GM18873 (cell line): Measurements from ENCODE around the gene SMAD2.
"Not testable (repeated sequence)": the region's sequence is repeated elsewhere in the genome, so short reads cannot be mapped to it uniquely, and the experiment has no call there.

Experiments used
- ATAC-seq: cut with Tn5 transposase; IDR thresholded peaks from one replicate; pipeline ENCODE4 v1.9.1; 2021; ENCODE audit warnings: mild to moderate bottlenecking, moderate library complexity, moderate number of reproducible peaks; ENCODE audit not compliant: unreplicated experiment, low FRiP score

SMAD2 gene

DNA sequence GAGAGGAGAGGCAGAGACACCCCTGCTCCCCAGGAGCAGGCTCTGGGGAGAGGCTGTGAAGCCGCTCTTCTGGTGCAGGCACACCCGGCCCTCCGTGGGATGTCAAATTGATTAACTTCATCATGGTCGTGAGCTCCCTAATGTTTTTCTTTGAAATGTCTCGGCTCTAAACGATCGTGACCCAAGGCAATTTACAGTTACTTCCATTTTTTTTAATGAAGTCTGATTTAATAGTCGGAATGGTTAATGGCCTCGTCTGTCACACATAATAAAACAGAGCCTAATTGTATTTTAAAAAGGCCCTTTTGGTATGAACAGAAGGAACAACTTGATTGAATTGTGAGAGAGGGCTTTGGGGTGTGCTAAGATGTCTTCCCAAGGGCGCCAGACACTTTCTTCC is 130.2 kb downstream of the SMAD2 start:
- no peak for ATAC-seq

DNA sequence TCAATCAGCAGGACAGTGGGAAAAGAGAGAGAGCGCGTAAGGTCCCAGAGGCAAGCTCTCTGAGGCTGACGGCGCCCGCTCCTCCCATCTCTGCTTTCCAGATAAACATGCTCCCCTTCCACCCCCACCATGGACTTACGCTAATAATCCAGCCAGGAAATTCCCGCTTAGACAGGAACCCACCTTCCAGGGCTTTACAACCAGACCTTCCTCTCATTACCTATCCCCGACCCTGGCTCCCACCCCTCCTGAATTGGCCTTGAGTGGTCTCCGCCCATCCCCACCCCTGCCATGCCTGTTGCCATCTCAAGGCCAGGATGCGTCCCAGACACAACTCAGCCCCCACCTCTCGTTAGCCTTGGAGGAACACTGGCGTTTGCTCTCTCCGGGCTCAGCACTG is 131.1 kb downstream of the SMAD2 start:
- ATAC-seq = no peak

DNA sequence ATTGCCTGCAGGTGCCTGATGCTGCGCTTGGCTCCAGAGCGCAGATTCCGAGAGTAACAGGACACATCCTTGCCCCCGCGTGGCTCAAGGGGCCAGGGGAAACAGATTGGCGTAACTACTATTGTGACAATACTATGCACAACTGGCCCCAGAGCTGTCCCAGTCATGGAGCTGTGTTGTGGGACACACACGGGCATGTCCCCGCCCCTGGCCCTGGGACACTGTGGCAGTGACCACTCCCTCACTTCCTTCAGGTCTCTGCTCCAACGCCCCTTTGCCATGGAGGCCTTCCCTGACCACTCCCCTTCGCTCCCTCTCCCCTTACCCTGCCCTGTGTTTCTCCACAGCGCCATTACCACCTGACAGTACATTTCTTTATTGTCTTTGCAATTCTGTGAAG is 132.1 kb downstream of the SMAD2 start:
- ATAC-seq = no peak

DNA sequence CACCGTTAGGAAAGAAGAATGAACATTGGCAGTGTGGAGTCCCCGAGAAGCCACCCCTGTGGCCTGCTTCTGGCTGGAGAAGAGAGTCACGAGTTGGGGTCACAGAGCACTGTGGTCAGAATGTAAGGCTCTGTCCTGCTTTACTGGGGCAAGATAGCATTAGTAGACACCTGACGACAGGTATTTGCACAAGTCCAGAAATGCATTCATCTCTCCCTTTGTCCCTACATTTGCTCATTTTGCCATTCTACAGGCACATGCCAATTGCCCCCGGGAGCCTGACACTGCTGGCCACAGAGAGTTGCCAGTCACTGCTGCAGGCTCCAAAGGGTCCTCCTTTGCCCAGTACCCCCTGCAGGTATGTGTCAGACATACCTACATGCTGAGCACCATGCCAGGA is 133.3 kb downstream of the SMAD2 start:
- no peak for ATAC-seq

DNA sequence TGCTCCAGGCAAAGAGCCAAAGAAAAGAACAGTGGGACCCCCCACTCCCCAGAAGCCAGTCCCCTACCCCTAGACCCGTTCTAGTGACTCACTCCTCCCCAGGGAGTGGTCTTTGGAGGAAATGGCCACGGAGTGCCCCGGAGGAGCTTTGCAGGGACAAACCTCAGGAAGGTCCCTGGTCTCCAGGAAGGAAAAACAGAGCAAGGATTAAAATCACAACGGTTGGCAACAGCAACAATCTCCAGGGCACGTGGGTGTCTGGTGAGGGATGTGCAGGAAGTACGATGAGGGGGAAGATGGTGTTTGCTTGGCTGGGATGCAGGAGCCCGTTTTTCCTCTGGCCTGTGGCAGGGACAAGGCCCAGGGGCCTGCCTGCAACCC is 135.0 kb downstream of the SMAD2 start:
- ATAC-seq = no peak

DNA sequence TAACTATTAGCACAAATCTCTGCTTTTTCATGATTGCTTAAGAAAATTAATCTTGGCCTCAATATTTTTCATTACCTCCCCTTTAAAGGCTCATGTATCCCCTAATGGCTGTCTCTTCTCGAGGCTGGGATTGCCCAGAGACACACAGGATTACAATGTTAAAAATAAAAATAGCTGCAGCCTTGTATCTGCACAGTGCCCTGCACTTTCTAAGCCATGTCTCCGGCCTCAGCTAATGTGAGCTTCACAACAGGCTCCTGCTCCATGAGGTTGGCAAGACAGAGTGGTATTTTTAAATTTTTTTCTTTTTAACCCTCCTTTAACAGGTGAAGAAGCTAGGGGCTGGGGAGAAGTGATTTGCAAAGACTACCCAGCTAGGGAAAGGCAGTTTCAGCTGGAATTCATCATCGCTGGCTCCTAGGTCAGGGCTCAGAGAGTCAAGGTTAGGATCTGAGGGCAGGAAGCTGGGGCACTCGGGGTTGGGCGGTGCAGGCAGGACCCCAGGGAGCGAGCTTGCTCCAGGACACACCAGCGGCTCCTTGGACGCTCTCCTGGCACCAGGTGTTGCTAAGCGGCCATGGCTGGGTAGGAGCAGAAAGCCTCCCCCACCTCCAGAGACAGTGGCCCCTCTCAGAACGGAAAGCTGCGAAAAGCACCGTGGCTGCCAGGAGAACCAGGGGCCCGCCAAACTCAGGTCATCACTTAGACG is 135.6 kb downstream of the SMAD2 start:
- no peak for ATAC-seq

DNA sequence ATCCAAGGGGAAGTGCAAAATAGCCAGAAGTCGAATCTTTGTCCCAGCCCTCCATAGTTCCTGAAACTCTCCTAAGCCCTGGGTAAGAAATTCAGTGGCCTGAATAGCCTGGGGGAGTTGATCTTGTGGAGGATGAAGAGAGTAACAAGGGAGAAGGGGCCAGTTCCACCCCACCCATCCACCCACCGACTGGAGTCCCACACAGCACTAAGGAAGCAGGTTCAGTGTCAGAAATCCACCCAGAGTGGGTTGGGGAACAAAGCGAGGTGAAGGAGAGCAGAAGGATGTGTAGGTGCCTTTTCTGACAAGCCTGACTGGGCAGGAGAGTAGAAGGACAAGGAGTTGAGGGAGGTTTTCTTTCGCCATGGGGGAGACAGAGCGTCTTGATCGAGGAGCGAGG is 136.8 kb downstream of the SMAD2 start:
- no peak for ATAC-seq

DNA sequence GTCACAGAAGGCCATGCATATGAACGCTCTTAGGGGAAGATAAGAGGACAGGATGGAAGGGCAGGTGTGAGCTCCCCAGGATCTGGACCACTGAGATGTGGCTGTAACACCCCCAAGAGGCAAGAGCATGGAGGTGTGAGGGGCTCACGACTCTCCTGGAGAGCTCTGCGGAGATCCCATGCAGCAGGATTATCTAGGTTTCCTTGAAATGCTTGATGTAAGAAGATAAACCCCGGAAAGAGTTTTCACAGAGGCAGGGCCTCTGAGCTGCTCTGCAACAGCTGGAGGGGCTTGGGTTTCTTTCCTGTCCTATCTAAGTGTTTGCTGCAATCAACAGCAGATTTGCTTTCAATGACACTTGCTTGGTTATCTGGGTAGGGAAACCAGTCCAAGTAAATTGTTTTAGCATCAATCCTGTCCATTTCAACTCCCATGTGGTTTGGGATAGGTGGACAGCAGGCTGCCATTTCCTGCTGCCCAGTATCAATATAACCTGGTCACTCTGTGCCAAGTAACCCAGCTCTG is 138.9 kb downstream of the SMAD2 start:
- no peak for ATAC-seq

DNA sequence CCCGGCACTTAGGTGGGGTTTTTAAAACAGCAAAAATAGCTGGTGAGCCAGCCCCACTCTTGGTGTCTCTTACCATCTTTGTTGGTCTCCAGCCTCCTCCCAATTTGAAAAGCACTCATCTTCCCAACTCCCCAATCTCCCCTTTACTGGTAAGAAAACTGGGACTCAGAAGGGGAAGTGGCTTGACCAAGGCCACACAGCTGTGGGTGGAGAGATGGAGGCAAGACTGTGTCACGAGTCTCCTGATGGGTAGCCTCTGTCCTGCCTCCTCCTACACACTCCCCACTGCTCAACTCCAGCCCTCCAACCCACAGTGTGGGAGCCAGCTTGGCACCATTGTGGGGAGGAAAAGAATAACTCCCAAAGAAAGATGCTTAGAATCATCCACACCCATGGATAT is 140.4 kb downstream of the SMAD2 start:
- no peak for ATAC-seq

DNA sequence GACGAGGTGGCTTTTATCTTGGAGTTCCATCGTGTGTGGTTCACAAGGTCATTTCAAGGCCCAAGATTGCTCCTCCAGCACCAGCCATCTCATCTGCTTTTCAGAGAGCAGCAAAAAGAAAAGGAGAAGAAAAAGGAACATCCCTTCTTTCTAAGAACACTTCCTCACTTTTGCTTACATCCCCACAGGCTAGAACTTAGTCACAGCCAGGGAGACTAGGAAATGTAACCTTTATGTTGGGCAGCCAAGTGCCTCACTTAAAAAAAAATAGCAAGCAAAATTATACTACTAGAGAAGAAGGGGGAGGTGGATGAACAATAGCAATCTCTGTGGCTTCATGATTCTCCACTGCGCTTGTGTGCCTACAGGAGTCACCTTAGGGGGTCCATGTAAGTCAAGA is 141.8 kb downstream of the SMAD2 start:
- ATAC-seq = no peak

DNA sequence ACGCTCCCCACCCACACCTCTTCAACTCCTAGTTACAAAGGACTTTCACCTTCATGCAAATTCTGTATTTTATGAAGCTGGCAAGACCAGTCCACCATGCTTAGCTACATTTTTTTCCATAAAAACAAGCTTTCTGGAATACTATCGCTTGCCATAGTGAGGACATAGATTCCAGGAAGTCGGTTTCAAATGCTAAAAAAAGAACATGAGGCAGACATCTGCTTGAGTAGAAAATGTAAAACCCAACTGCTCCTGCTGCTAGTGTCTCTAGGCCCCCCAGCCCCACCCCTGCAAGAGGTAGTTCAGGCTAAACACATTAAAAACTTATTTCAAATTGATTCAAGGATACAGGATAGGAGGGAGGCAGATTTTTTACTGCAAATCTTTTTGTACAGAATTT is 148.9 kb downstream of the SMAD2 start:
- ATAC-seq = no peak

DNA sequence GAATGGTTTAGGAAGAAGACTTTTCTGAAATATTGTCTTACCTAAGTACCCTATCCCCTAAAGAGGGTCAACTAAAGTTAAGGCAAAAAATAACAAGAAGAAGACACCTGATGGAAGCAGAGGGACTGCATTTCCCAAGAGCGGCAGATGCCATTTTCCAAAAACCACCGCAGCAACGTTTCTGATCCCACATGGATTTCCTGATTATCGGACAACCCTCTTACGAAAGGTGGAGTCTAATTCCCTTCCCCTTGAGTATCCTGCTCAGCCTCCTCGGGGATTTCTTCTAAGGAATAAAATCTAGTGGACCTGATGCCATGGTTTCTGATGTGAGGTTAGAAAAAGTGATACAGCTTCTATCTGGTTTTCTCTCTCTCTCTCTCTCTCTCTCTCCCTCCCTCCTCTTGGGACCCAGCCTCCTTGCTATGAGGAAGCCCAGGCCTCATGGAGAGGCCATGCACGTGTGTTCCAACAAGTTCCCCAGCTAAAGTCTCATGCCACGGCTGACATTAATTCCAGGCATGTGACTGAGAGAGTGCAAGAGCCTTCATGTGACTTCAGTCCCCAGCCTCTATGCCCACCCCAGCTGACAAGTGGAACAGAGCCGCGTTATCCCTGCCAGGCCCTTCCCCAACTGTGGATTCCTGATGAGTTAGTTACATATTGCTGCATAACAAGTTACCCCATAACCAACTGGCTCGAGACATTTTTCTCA is 150.3 kb downstream of the SMAD2 start:
- no peak for ATAC-seq

DNA sequence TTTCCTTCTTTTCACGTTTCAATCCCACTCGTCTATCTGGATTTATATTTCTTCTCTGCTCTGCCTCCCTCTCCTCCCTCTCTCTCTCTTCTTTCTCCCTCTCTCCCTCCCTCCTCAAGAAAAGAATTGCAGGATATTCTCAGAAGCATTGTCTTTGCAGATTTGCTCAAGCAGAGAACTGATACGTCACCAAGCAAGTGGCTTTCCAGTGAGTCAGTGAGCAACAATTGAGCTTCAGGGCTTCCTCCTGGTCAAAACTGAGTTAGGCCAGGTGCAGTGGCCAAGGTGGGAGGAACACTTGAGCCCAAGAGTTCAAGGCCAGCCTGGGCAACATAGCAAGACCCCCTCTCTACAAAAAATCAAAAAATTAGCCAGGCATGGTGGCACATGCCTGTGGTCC is 151.1 kb downstream of the SMAD2 start:
- no peak for ATAC-seq

DNA sequence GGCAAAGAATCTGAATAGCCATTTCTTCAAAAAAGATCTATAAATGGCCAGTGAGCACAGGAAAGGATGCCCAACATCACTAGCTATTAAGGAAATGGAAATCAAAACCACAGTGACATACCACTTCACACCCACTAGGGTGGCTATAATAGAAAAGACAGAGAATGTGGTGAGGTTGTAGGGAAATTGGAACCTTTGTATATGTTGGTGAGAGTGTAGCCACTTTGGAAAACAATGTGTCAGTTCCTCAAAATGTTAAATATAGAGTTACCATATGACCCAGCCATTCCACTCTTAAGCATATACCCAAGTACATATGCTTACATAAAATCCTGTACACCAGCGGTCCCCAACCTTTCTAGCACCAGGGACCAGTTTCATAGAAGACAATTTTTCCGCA is 152.8 kb downstream of the SMAD2 start:
- no peak for ATAC-seq

DNA sequence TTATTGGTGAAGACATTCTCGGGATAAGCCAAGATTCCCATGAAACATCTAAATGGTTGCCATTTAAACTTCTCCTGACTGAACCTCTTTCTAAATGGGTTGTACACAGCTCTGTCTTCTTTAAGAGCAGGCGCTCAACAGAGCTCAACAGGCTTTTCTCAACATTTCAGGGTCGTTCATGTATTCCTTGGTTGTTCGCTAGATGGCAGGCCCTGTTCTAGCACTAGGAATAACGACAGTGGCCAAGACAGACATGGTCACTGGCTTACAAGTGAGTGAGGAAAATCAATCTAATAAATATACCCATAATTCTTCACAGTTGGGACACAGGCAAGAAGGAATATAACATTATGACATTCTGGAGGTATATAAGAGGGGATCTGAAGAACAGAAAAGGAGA is 154.5 kb downstream of the SMAD2 start:
- no peak for ATAC-seq

DNA sequence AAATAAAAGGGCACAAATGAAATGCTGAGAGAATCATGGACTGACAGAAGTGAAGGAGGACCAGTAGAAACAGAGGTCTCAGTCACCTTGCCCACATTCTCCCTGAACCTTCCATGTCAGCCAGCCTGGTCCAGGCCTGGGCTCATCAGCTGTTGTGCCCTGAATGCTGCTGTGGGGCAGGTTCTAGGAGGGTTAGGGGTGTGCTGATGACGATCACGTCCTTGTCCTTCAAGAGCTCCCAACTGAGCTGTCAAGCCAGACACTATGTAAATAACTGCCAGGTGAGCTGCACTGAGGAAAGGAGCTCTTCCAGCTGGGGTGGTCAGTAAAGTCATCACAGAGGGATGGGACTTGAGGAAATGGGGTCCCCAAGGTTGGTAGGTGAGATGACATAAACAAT is 156.5 kb downstream of the SMAD2 start:
- no peak for ATAC-seq

DNA sequence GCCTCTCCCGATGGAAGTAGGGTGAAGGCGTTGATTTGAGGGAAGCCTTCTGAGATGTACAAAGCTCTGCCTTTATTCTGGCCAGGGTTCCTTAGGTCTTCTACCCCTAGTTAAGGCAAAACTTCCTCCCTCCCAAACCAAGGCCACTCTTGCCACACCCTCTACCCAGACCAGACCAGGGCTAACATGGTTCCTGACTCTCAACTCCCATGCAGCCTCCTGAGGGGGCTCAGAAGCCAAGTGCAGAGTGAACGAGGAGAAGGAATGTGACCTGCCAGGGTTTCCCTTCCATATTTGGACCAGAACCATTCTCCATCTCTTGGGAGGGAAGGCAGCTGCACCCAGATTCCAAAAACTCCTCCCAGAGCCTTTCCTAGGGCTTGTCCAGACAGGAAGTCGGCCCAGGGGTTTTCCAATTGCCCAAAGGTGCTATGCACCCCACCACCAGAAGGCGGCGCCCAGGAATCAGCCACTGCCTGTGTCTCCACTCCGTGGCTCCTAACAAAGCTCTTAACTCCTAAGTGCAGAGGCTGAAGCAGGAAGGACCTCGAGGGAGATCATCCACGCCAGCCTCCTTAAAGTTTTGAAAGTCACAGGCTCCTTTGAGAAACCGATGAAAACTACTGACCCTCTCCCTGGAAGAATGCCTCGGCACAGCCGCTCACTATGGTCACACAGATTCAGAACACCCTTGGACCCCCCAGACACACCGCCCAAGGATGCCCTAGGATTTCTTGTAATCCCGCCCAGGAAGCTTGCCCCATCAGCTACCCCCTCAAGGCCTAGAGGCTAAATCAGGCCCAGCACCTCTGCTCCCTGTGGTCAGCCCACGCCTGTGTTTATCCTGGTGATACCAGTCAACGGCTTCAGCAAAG is 157.8 kb downstream of the SMAD2 start:
- no peak for ATAC-seq

DNA sequence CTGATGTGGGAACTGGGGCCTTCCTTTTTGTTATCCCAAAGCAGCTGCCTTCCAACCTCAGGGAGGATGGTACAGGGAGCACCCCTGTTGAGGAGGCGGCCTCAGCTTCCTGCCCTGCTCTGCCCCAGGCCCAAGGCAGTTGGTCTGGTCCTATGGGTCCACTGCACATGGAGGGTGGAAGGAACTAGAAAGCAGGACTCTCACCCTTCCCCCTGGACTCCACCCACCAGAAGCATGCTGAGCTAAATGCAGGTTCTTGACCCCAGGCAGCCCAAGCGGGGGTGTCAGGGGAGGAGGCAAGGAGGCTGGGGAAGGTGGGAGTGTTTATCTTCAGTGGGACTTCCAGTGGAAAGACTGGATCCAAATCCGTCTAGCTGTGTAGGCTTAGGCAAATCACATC is 158.5 kb downstream of the SMAD2 start:
- no peak for ATAC-seq

DNA sequence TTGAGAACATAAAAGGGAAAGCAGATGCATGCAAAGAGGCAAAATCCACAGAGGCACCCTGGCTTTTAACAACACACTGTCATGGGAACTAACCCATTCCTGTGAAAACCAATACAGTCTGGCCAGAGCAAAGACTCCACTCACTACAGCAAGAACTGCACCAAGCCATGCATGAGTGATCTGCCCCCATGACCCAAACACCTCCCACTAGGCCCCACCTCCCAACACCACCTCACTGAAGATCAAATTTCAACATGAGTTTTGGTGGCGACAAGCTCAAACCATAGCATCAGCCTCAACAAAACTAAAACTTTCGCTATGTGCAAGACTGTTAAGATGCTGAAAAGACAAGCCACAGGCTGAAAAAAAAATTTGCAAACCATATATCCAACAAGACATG is 162.8 kb downstream of the SMAD2 start:
- ATAC-seq = no peak

DNA sequence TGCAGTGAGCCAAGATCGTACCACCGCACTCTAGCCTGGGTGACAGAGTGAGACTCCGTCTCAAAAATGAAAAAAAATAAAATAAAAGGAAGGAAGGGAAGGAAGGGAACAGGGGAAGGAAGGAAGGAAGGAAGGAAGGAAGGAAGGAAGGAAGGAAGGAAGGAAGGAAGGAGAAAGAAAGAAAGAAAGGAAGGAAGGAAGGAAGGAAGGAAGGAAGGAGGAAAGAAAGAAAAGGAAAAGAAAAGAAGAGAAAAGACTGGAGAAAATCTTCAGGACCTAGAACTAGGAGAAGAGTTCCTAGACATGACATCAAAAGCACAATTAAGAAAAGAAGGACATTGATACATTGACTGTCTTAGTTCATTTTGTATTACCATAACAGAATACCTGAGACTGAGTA is 163.3 kb downstream of the SMAD2 start:
- not testable (repeated sequence) for ATAC-seq
